ENCODE measurements around the gene SYK.

DNA sequence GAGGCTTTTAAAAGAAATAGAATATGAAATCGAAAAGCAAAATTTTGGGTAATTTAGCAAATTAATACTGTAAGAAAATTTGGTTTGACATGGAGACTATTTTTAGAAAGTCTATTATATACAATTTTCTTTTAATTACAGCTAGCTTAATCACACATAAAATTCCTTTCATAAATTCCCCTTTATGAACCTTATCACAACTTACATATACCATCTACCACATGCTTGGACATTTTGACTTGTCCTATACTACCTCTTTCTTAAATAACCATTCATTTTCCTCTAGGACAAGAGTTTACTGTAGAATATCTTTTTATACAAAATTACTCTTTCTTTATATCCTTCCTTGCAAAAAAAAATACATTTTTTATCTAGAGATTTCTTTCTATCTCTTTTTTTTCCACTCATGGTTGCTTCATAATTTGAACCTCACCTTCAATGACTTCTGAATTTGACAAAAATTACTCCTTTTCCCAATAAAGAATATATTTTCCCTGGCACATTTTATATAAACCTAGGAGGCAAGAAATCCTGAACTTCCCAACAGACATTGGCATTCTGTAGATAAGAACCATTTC is 34.0 kb upstream of the SYK start:
- TF ChIP-seq, protein P1, sequence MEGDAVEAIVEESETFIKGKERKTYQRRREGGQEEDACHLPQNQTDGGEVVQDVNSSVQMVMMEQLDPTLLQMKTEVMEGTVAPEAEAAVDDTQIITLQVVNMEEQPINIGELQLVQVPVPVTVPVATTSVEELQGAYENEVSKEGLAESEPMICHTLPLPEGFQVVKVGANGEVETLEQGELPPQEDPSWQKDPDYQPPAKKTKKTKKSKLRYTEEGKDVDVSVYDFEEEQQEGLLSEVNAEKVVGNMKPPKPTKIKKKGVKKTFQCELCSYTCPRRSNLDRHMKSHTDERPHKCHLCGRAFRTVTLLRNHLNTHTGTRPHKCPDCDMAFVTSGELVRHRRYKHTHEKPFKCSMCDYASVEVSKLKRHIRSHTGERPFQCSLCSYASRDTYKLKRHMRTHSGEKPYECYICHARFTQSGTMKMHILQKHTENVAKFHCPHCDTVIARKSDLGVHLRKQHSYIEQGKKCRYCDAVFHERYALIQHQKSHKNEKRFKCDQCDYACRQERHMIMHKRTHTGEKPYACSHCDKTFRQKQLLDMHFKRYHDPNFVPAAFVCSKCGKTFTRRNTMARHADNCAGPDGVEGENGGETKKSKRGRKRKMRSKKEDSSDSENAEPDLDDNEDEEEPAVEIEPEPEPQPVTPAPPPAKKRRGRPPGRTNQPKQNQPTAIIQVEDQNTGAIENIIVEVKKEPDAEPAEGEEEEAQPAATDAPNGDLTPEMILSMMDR (conservative IDR thresholded peaks at IDR 0.05 in 1 of 2, IDR thresholded peaks at IDR 0.05 in 1 of 2; ENCODE audit: extremely low read depth in 1 of 2, insufficient read depth in 1 of 2, low read depth in 1 of 2, low read length in 2 of 2) = no peak
- no peak for TF ChIP-seq EZH2 (IDR thresholded peaks at IDR 0.05; ENCODE audit: borderline replicate concordance, low read length)

All from mammary epithelial cell (primary cell).